HG03025 (cell line): ENCODE results near the gene ASTN2.
A peak's percentile ranks its signal among the peaks of the same experiment; 100 is the strongest.
"Not testable (repeated sequence)": the region's sequence is repeated elsewhere in the genome, so short reads cannot be mapped to it uniquely, and the experiment has no call there.

Experiments
- ATAC-seq: cut with Tn5 transposase; IDR thresholded peaks from one replicate; pipeline ENCODE4 v1.9.1; 2021; ENCODE audit warnings: mild to moderate bottlenecking, moderate library complexity; ENCODE audit not compliant: unreplicated experiment, low FRiP score

ASTN2 gene

DNA sequence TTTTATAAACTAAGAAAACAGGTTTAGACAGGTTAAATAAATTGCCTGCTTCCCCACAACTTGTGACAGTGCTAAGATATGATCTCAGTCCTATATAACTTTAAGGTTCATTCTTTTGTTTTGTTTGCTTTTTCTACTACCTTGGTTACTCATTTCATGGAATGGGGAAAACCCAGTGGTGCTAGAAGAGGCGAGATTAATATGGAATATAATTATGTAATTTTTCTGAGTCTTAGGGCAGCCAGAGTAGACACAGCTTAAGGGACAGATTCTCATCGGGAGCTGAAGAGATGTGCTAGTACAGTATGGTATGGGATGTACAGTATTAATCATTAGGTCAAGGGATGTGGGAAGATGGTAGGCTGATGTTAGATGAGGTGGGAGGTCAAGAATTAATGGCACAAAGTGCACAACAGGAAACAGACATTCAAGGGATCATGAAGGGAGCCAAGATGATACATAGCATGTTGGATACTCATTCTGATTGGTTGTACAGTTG lies 721.6 kb downstream of the ASTN2 start:
- no peak for ATAC-seq

- no peak for ATAC-seq
Observed at GRCh38 chr9:116692616-116693015, 722.2 kb downstream of the ASTN2 start.

GRCh38 chr9:116691607-116692006 lies 723.2 kb downstream of the ASTN2 start:
- no peak for ATAC-seq

DNA sequence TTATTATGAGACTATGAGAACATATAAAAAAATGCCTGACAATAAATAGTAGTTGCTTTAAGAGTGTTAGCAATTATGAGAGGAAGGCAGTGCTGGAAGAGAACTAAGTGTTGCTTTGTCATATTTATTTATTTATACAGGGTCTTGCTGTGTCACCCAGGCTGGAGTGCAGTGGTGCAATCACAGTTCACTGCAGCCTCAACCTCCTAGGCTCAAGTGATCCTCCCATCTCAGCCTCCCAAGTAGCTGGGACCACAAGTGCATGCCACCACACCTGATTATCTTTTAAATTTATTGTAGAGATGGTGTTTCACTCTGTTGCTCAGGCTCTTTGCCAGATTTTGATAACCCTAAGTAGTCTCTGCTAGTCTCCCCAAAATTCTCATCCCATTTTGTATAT lies 724.1 kb downstream of the ASTN2 start:
- not testable (repeated sequence) for ATAC-seq

GRCh38 chr9:116689486-116690032 lies 725.3 kb downstream of the ASTN2 start:
- no peak for ATAC-seq

DNA sequence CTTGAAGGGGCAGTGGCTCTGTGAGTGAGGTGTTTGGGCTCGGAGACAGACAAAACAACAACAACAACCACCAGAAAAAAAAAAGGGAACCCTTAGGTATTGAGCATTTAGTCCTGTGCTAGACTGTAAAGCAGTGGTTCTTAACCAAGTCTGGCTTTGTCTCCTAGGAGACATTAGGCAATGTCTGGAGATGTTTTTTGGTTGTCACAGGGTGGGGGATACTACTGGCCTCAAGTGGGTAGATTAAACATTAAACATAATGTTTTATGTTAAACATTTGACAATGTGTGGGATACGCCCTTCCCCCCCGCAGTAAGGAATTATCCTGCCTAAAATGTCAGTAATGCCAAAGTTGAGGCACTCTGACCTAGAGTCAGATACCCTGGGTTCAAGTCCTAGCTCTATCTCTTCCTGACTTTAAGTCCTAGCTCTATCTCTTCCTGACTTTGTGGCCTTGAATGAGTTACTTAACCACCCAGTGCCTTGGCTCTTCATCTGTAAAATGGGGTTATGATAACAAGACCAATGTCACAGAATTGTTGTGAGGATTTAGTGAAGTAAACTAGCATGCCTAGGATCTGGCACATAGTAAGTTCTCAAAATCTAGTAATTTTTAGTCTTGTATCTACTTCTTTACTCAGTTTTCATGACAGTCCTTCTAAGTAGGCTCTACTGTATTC lies 725.9 kb downstream of the ASTN2 start:
- no peak for ATAC-seq

DNA sequence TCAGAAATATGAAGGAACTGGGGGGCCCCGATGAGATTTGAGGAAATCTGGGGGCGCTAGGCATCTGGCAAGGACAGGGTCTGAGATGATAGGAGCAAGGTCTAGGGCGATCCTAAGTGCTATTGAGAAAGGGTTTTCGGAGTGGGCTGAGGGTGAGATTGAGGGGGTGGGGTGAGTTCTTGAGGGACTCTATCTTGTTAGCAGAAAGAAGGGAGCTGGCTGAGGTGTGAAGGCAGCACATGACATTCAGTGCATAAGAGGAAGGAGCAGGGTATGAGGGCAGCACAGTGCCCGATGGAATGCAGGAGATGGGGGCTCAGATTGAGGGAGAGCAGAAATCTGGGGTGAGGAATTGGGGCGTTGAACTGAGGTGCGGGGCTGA lies 727.1 kb downstream of the ASTN2 start:
- ATAC-seq: no peak

- ATAC-seq: peak; percentile 99
Observed at GRCh38 chr9:116687074-116687753, 727.6 kb downstream of the ASTN2 start, which contains the start of gene TRIM32. TRIM32 (plus strand) TSS chr9:116687305; CDS start chr9:116697743, 10,438 bp downstream.

- peak; percentile 33 for ATAC-seq
Observed at GRCh38 chr9:116686693-116687073, 728.2 kb downstream of the ASTN2 start.

- no peak for ATAC-seq
Observed at GRCh38 chr9:116686135-116686534, 728.7 kb downstream of the ASTN2 start.

DNA sequence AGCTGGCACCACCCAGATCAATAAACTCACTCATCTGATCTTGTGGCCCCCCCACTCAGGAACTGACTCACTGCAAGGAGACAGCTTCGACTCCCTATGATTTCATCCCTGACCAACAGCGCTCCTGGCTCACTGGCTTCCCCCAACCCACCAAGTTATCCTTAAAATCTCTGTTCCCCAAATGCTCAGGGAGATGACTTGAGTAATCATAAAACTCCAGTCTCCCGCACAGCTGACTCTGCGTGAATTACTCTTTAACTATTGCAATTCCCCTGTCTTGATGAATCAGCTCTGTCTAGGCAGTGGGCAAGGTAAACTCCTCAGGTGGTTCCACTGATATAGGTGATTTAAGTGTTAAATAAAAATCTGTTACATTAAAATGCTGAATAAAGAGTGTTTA lies 729.7 kb downstream of the ASTN2 start:
- ATAC-seq: no peak

GRCh38 chr9:116683535-116683934 lies 731.3 kb downstream of the ASTN2 start:
- no peak for ATAC-seq

DNA sequence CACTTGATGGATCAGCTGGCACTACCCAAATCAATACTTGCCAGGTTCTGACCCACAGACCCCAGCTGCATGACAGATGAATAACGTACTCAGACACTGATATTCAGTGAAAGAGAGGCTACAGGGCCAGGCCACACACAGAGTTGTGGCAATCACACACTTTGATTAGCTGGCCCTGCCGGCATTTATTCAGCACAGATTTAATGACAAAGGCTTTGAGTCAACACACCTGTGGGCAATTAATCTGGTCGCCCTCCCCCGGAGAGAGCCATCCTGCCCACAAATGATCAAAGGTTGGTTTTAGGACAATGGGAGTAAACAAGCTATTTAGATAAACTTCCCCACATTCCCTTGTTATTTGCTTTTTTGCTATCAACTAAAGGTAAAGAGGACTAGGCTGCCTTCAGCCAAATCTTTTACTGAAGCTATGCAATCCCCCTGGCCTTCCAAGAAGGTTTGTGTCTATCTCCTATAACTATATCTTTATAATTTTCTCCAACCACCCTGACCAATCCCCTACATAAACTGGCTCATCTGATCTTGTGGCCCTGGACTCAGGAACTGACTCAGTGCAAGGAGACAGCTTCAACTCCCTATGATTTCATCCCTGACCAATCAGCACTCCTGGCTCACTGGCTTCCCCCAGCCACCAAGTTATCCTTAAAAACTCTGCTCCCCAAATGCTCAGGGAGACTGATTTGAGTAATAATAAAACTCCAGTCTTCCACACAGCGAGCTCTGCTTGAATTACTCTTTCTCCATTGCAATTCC lies 740.5 kb downstream of the ASTN2 start:
- no peak for ATAC-seq

- ATAC-seq: no peak
Observed at GRCh38 chr9:116673375-116673774, 741.5 kb downstream of the ASTN2 start.

DNA sequence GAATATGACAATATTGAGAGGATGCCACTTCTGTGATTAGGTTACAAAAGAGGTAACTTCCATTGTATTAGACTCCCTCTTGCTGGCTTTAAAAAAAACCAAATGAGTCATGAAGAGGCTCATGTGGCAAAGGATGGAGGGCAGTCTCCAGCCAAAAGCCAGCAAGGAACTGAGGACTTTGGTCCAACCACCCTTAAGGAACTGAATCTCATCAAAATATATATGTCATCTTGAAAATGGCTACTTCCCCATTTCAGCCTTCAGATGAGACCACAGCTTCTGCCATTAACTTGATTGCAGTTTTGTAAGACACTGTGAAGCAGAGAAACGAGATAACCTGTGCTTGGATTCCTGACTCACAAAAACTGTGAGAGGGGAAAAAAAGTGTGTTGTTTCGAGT lies 743.3 kb downstream of the ASTN2 start:
- no peak for ATAC-seq

DNA sequence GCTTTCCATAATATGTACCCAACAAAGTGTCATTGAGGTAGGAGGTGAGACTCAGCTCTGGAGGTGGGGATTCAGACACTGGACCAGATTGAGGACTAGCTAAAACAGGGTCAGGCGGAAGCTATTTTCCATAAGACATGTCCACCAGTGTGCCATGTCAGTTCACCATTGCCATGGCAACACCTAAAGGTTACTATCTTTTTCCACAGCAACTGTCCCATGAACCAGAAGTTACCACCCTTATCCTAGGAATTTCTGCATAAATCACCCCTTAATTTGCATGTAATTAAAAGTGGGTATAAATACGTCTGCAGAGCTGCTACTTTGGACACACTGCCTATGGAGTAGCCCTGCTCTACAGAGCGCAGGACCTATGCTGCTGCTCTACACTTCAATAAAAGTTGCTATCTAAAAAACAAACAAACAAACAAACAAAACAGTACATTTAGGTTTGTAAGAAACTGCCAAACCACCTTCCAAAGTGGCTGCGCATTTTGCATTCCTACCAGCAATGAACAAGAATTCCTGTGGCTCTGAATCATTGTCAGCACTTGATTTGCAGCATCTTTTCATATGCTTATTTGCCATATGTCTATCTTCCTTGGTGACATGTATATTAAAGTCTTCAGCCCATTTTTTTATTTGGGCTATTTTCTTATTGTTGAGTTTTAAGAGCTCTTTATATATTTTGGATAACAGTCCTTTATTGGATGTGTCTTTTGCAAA lies 745.7 kb downstream of the ASTN2 start:
- ATAC-seq: no peak

DNA sequence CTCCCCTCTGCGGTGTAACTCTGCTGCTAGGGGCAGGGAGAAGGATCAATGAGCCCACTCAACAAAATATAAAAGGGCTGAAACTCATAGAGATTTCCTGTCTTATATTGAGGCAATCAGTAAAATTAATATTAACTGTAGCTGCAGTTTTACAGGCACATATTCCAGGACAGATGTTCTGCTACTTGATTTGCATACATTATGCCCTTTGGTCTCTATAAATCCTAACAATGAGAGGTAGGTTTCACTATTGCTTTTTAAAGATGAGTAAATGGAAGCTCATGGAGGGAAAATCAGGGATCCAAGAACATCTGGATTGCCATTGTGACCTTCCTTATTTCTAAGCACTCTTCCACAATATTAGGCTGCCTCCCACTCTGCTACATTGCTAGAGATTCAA lies 751.3 kb downstream of the ASTN2 start:
- ATAC-seq: no peak

- no peak for ATAC-seq
Observed at GRCh38 chr9:116662646-116663310, 752.1 kb downstream of the ASTN2 start.

DNA sequence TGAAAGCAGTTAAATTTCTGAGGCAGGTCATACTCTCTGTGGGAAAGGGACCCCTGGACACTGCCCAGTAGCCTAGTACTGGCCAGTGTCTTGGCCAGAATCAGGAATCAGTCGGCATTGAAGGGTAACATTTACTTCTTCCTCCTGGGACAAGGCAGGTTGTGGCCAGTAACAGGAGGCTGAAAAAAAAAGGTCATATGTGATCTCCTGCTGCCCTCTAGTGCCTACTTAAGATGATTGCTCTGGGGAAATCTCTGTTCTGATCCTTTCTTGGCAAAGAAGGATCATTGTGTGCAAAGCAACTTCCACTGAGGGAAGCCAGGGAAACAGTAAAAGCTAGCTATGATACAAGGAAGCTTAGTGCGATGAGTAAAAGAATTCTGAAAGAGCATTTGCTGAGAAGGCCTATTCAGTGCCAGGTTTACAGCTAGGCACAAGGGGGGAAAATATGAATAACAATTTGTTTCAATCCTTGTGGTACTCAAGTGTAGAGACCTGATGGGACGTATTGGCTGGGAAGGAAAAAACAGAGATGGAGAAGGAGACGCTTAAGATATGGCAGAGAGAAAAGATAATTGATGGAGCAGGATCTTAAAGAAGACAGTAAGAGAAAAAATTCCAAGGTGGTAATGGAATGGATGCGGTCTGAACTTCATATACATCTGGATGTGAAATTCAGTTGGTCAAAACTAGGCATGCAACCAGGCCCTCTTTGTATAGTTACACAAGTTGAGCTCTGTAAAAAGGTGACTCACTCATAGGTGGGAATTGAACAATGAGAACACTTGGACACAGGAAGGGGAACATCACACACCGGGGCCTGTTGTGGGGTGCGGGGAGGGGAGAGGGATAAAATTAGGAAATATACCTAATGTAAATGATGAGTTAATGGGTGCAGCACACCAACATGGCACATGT lies 753.6 kb downstream of the ASTN2 start:
- peak; percentile 83 for ATAC-seq
